Measurements from ENCODE around the gene UBE2O. TPM values are rescaled to one million over a fixed set of nuclear protein-coding genes. Genes with fewer than 3 reads are reported as not detected.

Gene UBE2O
- total RNA-seq, 1 experiment from 2014 or later: 19.4 TPM

- no peak for DNase-seq (ENCODE audit: low spot score)
These were observed 63.7 kb downstream of the UBE2O start for GRCh38 chr17:76388966-76389888.

GRCh38 chr17:76386966-76387765 lies 65.8 kb downstream of the UBE2O start:
- DNase-seq (ENCODE audit: low spot score): no peak

GRCh38 chr17:76385892-76386786 lies 66.8 kb downstream of the UBE2O start:
- peak; percentile 81 for DNase-seq (ENCODE audit: low spot score)

- DNase-seq (ENCODE audit: low spot score): peak; percentile 60
These were observed 67.7 kb downstream of the UBE2O start for GRCh38 chr17:76384987-76385891.

- DNase-seq (ENCODE audit: low spot score): peak; percentile 33
These were observed 68.5 kb downstream of the UBE2O start, which contains the start of gene SPHK1 for GRCh38 chr17:76384222-76384986. Gene SPHK1 (plus strand): TSS chr17:76384609. CDS start chr17:76385645, 1,036 bp downstream.

- no peak for DNase-seq (ENCODE audit: low spot score)
These were observed 69.3 kb downstream of the UBE2O start for GRCh38 chr17:76383546-76384221.

- DNase-seq (ENCODE audit: low spot score): no peak
These were observed 70.0 kb downstream of the UBE2O start for GRCh38 chr17:76382803-76383545.

- DNase-seq (ENCODE audit: low spot score): no peak
These were observed 70.6 kb downstream of the UBE2O start for GRCh38 chr17:76382351-76382802.

- DNase-seq (ENCODE audit: low spot score): no peak
These were observed 71.2 kb downstream of the UBE2O start for GRCh38 chr17:76381633-76382350.

GRCh38 chr17:76379646-76380376 lies 73.1 kb downstream of the UBE2O start:
- DNase-seq (ENCODE audit: low spot score): no peak

GRCh38 chr17:76379275-76379641 lies 73.7 kb downstream of the UBE2O start:
- no peak for DNase-seq (ENCODE audit: low spot score)

GRCh38 chr17:76378548-76379274 lies 74.2 kb downstream of the UBE2O start:
- no peak for DNase-seq (ENCODE audit: low spot score)

- no peak for DNase-seq (ENCODE audit: low spot score)
These were observed 76.4 kb downstream of the UBE2O start for GRCh38 chr17:76376318-76377133.

GRCh38 chr17:76371656-76372628 lies 81.0 kb downstream of the UBE2O start:
- DNase-seq (ENCODE audit: low spot score): no peak
